SU-DHL-6 (cell line): ENCODE results near the gene TNS3.

Experiments
- EZH2phosphoT487 ChIP-seq: fragments of 200-600 bp; sonication (generic), shearing (Covaris generic); conservative IDR thresholded peaks from 2 replicates; pipeline ENCODE4 v1.6.1; 2018; ENCODE audit warnings: mild to moderate bottlenecking, antibody characterized with exemption, low read length, moderate library complexity, mixed read lengths
- TF ChIP-seq, protein P1 (sequence below): fragments of 200-600 bp; sonication (generic); IDR thresholded peaks from one replicate; pipeline ENCODE4 v1.5.1; 2017; ENCODE audit warnings: antibody characterized with exemption, mild to moderate bottlenecking, low read length, moderate library complexity; ENCODE audit not compliant: insufficient read depth, poor library complexity, severe bottlenecking

DNA sequence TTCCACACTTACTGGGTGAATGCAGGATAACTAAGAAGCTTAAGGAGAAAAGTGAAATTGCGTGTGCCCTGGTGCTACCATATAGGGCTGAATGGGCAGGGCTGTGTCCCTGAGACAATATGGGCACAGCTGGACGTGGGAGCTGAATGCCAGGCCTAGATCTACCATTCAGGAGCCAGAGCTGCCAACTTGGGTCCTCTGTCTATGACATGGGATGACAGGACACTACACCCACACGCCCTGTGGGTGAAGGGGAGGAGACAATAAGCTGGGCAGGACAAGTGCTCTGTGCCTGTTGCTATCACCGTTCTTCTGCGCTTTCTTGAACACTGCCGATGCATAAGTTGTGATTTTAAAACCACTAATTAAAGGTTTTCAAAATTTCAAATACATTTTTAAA lies 293.9 kb downstream of the TNS3 start:
- TF ChIP-seq, protein P1, sequence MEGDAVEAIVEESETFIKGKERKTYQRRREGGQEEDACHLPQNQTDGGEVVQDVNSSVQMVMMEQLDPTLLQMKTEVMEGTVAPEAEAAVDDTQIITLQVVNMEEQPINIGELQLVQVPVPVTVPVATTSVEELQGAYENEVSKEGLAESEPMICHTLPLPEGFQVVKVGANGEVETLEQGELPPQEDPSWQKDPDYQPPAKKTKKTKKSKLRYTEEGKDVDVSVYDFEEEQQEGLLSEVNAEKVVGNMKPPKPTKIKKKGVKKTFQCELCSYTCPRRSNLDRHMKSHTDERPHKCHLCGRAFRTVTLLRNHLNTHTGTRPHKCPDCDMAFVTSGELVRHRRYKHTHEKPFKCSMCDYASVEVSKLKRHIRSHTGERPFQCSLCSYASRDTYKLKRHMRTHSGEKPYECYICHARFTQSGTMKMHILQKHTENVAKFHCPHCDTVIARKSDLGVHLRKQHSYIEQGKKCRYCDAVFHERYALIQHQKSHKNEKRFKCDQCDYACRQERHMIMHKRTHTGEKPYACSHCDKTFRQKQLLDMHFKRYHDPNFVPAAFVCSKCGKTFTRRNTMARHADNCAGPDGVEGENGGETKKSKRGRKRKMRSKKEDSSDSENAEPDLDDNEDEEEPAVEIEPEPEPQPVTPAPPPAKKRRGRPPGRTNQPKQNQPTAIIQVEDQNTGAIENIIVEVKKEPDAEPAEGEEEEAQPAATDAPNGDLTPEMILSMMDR, result no peak
- no peak for TF ChIP-seq EZH2phosphoT487
